CD1c-positive myeloid dendritic cell (primary cell): ENCODE results near the gene IRAK3.

Experiments
- DNase-seq: peaks from one replicate; pipeline ENCODE4 v3.0.0-alpha.2; 2016; ENCODE audit errors: extremely low spot score

The IRAK3 gene

GRCh38 chr12:66252771-66253170, 63.8 kb downstream of the IRAK3 start:
- DNase-seq: no peak

GRCh38 chr12:66255737-66256136, 66.7 kb downstream of the IRAK3 start:
- no peak for DNase-seq

GRCh38 chr12:66258011-66258410, 69.0 kb downstream of the IRAK3 start:
- no peak for DNase-seq

GRCh38 chr12:66262737-66263136, 73.7 kb downstream of the IRAK3 start:
- no peak for DNase-seq

- DNase-seq: peak; percentile 86
These were observed 79.5 kb downstream of the IRAK3 start for GRCh38 chr12:66268562-66268961.

- DNase-seq: peak; percentile 49
These were observed 80.1 kb downstream of the IRAK3 start for GRCh38 chr12:66269142-66269541.

- peak; percentile 65 for DNase-seq
These were observed 80.9 kb downstream of the IRAK3 start for GRCh38 chr12:66269757-66270383.

GRCh38 chr12:66270613-66271012, 81.6 kb downstream of the IRAK3 start:
- no peak for DNase-seq

- no peak for DNase-seq
These were observed 83.6 kb downstream of the IRAK3 start for GRCh38 chr12:66272650-66273049.

GRCh38 chr12:66273147-66273546, 84.1 kb downstream of the IRAK3 start:
- DNase-seq: no peak

- DNase-seq: no peak
These were observed 86.0 kb downstream of the IRAK3 start for GRCh38 chr12:66275040-66275439.

- DNase-seq: peak; percentile 26
These were observed 90.2 kb downstream of the IRAK3 start for GRCh38 chr12:66279123-66279712.

GRCh38 chr12:66280561-66280960, 91.5 kb downstream of the IRAK3 start:
- DNase-seq: peak; percentile 74

- DNase-seq: no peak
These were observed 93.2 kb downstream of the IRAK3 start for GRCh38 chr12:66282244-66282643.

GRCh38 chr12:66287275-66287674, 98.3 kb downstream of the IRAK3 start:
- DNase-seq: no peak

GRCh38 chr12:66288121-66288520, 99.1 kb downstream of the IRAK3 start:
- peak; percentile 48 for DNase-seq

GRCh38 chr12:66289485-66289884, 100.5 kb downstream of the IRAK3 start:
- DNase-seq: no peak

- no peak for DNase-seq
These were observed 101.7 kb downstream of the IRAK3 start for GRCh38 chr12:66290716-66291200.

GRCh38 chr12:66296176-66296683, 107.2 kb downstream of the IRAK3 start:
- DNase-seq: no peak

- no peak for DNase-seq
These were observed 108.1 kb downstream of the IRAK3 start for GRCh38 chr12:66297080-66297479.

GRCh38 chr12:66297923-66298322, 108.9 kb downstream of the IRAK3 start:
- DNase-seq: no peak

- DNase-seq: peak; percentile 98
These were observed 113.2 kb downstream of the IRAK3 start, which contains the start of gene HELB for GRCh38 chr12:66301944-66302826. TSS of gene HELB (plus strand) at chr12:66302493. CDS start at chr12:66302604, 111 bp downstream.
